ENCODE results near the gene CNNM2.
"Not testable (repeated sequence)": the region's sequence is repeated elsewhere in the genome, so short reads cannot be mapped to it uniquely, and the experiment has no call there.

CNNM2 gene

DNA sequence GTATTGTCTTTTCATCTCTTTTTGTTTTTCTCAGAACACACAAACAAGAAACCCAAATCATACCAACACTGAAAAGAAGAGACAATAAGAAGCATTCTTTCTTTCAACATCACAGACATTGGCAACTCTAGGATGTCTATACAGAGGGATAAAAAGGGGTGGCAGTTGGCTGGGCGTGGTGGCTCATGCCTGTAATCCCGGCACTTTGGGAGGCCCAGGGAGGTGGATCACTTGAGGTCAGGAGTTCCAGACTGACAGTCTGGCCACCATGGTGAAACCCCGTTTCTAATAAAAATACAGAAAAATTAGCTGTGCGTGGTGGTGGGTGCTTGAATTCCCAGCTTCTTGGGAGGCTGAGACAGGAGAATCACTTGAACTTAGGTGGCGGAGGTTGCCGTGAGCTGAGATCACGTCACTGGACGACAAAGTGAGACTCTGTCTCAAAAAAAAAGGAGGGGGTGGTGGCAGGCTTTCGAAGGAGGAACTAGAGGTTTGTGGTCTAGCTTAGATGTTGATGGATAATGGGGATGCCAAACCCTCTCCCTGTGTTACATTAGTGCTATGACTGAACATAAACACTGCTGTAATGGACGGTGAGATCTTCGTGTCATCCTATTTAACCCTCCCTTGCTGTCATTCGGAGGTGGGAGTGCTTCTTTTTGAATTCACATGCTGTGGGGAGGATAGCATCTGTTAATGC, 9.4 kb downstream of the CNNM2 start:
- no peak for DNase-seq

DNA sequence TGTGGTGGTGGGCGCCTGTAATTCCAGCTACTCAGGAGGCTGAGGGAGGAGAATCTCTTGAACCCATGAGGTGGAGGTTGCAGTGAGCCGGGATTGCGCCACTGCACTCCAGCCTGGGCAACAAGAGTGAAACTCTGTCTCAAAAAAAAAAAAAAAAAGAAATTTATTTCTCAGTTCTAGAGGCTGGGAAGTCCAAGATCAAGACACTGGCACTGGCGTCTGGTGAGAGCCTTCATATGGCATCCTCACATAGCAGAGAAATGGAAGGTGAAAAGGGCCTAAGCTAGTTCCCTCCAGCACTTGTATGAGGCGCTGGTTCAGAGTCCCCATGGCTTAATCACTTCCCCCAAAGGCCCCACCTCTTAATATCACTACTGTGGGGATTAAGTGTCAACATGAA, 10.3 kb downstream of the CNNM2 start:
- DNase-seq, result not testable (repeated sequence)

DNA sequence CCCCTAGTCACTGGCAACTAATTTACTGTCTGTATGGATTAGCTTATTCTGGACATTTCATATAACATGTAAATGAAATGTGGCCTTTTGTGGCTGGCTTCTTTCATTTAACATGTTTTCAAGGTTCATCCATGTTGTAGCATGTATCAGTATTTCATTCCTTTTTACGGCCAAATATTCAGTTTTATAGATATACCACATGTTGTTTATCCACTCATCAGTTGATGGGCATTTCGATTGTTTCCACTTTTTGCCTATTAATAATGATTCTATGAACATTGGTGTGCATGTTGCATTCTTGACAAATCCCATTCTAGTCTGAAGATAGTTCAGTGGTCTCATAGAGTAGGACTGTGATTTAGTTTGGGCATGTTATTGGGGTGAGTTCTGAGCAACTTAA, 12.6 kb downstream of the CNNM2 start:
- DNase-seq, result no peak

DNA sequence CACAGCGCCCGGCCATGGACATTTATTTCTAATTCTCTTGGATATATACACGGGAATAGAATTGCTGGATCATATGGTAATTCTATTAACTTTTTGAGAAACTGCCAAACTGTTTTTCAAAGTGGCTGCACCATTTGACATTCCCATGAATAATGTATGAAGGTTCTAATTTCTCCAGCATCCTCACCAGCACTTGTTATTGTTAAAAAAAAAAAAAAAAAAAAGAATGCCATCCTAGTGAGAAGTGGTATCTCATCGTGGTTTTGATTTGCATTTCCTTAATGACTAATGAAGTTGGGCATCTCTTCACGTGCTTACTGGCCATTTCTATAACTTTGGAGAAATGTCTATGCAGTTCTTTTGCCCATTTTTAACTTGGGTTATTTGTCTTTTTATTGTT, 13.5 kb downstream of the CNNM2 start:
- no peak for DNase-seq

DNA sequence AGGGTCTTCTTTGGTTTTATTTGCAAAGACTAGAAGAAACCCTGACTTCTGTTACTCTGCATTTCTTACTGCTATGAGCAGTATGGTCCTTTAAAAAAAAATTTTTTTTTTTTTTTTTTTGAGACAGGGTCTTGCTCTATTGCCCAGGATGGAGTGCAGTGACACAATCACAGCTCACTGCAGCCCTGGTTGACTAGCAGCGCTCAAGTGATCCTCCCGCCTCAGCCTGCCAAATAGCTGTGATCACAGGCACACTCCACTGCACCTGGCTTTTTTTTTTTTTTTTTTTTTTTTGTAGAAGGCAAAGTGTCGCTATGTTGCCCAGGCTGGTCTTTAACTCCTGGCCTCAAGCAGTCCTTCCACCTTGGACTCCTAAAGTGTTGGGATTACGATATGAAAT, 17.4 kb downstream of the CNNM2 start:
- no peak for DNase-seq

DNA sequence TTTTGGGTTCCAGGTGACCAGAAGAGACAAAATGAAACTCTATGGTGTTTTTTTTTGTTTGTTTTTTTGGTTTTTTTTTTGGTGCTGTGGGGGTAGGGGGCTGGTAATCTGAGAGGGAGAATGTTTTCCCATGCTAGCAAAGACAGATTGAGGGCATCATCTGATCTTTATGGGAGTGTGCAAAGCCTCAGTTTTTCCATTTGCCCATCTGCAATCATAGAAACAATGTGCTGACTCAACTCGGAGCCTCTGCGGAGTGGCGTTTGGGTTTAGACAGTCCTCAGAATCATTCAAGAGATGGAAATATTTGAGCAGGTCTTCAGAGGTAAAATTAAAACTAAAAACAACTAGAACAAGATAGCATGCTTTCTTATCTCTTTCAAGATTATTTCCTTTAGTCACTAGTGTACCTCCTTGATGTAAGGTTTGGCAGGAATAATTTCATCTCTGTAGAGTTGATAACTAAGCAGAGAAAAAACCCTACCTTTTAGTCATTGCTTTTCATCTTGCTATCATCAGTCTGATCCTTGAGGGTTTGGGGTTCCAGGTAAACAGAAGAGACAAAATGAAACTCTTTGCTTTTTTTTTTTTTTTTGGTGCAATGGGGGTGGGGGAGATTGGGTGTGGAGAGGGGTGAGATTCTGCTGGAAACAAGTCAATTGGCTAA, 18.0 kb downstream of the CNNM2 start:
- no peak for DNase-seq

DNA sequence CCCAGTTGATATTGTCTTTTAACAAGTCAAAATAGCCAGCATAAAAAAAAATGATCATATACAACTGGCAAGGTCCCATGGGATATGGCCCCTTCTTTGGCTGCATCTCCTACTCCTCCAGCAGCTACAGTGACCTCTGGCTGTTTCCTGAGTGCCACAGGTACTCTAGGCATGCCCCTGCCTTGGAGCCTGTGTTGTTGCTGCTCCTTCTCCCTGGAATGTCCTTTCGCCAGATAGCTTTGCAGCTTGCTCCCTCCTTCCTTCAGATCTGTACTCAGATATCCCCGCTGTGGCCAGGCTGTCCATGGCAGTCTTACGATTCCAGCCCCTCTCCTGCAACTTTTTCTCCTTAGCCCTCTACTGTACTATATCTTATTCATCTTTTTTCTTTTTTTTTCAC, 23.3 kb downstream of the CNNM2 start:
- DNase-seq, result no peak

DNA sequence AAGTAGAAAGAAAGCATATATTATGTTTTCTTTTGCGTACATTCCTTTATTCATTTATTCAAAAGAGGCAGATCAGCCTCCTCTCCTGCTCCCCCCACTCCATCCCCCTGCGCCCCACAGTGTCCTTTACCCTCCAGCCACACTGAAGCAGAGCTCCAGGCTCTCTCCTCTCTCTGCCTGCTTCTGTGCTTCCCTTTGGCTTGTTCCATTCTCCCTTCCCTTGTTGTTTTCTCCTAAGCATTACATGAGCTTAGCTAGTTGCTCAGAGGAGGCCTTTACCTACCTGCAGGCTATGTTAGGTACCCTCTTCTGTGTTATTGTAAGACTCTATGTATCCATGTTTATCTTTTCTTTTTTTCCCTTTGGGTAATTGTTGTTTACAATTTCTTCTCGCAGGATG, 27.4 kb downstream of the CNNM2 start:
- DNase-seq, result no peak

DNA sequence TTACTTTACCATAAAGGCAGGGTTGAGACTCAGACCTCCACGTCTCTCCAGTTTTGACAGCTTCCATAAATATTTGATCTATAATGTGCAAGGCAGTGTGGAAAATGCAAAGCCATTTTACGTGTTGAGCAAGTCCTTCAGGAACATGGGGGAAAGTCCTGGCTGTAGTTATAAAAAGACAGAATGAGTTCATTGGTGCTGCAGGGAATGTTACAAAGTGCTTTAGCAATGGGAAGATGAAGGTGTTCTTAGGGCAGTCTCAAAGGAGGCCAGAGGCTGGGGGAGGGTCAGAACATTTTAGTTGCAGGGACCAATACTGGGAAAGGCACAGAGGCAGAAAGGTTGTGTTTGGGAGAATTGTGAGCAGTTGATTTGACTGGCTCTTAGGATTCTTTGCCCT, 27.9 kb downstream of the CNNM2 start:
- DNase-seq, result no peak

DNA sequence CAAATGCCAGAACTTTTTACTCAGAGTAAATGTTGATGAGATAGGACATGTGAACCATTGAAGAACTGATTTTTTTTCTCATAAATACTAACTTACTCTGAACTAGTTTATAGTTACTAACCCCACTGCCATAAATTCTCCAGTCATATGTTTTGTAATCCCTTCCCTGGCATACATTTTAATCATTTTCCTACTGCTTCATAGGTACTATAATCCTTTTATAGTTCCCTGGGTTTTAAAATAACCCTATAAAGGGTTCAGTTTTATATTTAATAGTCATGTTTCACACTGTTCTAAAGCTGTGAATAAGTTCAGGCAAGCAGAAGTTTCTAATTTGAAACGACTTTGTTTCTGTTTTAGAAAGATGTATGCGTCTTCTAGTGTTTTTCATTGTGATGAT, 28.9 kb downstream of the CNNM2 start:
- DNase-seq, result no peak

DNA sequence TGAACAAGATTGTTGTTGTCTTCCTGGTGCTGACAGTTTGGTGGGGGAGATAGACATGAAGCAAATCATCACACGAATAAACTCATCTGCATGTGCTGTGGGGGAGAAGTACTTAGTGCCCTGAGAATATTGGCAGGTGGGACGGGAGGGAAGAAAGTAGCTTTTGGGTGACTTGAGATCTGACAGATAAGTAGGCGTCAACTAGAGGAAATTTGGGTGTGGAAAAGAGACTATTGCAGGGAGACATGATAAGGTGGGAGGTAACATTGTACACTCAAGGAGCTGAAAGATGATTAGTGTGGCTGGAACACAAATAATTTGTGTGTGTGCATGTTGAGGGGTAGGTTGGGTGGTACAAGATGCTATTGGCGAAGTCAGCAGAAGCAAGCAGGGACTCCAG, 30.1 kb downstream of the CNNM2 start:
- no peak for DNase-seq

DNA sequence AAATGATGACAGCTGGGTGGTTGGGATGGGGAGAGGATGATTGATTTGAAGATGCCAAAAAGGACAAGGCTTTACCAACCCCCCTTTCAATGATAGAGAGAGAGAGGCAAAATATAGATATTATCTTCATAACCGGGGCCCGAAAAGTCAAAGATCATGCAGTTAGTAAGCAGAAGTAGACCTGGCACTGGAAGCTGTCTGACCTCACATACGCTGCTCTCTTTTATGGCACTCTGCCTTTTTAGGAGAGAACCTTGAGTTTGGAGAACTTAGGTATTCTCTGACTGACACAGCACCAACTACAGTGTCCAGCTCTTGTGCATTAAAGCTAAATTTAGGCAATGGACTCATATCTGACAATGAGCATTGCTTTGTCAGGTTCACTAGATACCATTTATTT, 30.7 kb downstream of the CNNM2 start:
- DNase-seq, result no peak

DNA sequence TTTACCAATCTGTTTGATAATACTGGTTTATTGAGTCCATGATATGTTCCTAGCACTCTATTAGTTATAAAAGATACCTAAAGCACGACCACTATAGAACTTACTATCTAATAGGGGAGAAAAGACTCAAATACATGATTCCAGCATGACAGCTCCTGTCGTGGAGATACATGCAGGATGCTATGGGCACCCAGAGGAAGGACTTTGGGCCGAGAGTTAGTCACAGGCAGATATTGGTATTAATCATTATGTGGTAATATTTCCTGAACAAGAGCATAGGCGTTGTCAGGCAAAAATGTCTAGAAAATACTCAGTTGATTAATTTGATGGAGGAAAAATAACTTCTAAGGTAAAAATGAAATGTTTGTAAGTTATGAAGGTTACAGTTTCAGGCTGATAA, 31.8 kb downstream of the CNNM2 start:
- no peak for DNase-seq

DNA sequence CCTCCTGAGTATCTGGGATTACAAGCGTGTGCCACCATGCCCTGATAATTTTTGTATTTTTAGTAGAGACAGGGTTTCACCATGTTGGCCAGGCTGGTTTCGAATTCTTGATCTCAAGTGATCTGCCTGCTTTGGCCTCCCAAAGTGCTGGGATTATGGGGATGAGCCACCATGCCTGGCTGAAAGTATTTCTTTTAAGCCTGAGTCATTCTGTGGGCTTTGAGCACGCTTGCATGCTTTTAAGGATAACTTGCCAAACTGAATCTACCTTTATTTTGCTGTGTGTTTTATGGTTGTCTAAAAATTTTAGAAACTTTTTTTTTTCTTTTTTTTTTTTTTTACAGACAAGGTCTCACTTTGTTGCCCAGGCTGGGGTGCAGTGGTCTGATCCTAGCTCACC, 33.2 kb downstream of the CNNM2 start:
- no peak for DNase-seq

DNA sequence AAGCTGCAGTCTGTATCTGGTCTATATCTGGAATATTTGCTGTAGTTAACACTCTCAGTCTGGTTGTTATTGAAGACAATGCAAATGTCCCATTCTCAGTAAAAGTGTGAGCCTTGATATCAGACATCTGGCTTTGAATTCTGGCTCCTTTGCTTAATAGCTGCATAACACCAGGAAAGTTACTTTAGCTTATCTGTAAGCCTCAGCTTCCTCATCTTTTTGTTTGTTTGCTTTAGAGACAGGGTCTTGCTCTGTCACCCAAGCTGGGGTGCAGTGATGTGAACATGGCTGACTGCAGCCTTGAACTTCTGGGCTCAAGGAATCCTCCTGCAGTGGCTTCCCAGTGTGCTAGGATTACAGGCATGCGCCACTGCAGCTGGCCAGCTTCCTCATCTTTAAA, 41.3 kb downstream of the CNNM2 start:
- no peak for DNase-seq

DNA sequence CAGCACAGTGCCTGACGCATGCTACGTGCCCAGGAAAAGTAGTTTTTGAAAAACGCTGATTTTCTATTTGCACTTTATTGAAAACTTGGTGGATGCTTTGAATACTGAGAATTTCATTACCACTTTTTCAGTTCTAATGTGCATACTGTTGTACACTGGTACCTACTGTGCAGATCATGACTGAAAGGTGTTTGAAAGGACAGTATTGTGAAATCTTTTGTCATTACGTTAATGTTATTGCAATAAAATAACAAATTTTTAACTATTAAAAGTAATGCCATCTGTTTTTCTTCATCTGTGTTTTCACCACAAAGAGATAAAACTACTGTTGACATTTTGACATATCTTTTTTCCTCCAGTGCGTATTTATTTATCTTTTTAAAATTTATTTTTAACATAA, 42.1 kb downstream of the CNNM2 start:
- DNase-seq, result no peak

DNA sequence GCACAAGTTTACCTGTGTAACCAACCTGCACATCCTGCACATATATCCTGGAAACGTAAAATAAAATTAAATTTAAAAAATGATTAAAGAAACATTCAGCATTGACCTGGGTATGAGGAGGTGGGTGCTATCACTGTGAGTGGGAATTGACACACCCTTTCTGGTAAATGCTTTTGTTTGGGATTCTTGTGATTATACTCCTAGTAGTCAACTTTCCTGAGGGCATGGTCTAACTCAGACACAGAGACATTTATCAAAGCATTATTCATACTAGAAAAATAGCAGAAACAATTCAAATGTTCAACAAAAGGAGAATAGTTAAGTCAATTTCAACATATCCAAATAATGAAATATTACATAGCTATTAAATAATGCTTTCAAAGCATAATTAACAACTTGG, 44.2 kb downstream of the CNNM2 start:
- no peak for DNase-seq

DNA sequence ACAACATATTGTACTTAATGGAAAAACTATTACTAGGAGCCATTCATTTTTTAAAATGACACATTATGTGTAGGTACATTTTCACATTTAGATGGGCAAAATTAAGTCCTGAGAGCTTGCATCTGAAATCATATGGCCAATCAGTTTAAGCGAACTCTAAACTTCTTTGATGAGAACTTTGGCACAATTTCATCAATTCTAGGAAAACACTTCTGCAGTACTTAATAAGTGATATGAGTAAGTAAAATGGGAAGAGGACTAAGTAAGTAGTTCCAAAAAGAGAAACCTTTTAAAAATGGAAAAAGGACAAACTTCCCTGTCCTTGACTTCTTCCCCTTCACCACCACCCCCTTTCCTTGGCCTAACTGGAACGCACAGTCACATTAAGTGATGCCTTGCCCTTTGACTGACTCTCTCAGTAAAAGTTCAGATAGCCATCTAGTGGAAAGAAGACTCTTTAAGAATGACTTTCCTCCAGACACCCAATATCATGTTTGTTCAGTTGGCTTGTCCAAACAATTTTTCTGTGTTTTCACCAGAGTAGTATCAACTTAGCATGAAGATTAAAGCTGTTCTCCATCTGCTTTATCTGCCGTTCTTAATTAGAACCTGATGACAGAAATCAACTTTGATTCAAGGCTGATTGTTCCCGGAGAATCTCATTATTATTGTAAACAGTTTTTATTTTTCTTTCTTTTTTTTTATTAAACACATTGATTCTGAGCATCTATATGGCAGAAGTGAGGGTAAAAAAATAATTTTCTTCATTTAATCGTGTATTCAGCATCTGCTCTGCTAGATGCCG, 45.1 kb downstream of the CNNM2 start:
- no peak for DNase-seq

DNA sequence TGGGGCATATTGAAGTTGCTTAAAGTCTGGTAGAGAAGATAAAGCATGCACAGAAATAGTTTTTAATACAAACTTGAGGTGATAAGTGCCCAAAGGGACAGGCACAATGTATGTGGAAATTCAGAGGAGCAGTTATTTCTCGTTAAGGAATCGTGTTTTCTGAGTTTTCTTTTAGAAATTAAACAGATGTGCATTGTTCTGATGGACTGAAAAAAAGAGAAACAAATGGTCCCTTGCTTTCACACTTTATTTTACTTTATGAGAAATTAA, 45.6 kb downstream of the CNNM2 start:
- DNase-seq, result no peak

DNA sequence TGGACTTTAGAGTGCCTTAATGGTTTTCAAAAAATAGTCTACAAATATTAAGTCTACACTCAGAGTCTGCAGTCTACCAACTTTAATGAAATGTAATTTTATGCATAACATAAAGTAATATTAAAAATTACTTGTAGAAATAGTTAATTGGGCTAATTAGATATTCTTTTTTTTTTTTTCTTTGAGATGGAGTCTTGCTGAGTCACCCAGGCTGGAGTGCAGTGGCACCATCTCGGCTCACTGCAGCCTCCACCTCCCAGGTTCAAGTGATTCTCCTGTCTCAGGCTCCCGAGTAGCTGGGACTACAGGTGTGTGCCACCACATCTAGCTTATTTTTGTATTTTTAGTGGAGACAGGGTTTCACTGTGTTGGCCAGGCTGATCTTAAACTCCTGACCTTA, 46.0 kb downstream of the CNNM2 start:
- not testable (repeated sequence) for DNase-seq

DNA sequence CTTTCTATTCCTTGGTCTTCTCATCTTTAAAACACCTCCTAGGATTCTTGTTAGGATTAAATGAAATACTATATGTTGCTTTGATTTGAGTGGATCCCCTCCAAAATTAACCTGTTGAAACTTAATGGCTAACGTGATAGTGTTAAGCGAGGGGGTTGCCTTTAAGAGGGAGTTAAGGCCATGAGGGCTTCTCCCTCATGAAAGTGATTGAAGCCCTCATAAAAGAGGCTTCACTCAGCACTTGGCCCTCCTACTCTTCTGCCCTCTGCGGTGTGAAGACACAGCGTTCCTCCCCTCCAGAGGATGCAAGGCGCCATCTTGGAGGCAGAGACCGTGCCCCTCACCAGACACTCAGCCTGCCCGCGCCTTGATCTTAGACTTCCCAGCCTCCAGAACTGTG, 46.6 kb downstream of the CNNM2 start:
- DNase-seq, result no peak

DNA sequence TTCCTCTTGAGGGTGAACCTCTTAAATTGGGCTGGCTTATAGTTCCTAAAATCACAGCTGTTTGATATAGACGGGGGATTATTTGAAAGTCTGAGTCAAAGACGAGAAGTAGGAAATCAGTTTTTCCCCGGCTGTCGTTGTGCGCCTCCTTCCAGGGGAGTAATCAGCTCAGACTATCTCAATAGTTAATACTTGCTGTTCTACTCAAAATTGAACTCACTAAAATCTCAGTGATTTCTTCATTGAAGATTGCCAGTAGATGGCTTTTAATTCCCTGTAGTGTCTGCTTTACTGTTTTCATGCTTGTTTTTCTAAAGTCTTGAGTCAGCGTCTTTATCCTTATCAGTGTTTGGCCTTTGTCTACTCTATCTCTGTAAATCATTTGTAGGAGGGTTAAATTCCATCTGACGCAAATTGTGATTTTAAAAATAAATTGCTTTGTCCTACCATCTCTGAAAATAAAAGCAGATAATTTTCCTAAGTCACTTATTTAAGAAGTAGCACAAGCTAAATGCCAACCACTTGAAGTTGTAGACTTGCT, 47.3 kb downstream of the CNNM2 start:
- no peak for DNase-seq

DNA sequence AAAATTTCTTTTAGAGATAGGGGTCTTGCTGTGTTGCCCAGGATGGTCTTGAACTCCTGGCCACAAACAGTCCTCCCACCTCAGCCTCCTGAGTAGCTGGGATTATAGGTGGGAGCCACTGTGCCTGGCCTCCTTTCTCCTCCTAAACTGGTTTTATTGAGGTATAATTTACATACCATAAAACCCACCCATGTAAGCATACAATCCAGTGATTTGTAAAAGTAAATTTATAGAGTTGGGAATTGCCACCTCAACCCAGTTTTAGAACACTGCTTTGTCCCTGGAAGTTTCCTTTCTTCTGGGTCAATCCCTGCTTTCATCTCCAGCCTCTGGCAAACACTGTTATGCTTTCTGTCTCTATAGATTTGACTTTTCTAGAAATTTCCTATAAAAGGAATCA, 49.0 kb downstream of the CNNM2 start:
- no peak for DNase-seq
